ENCODE data around the gene ATP8B1. TPM values are rescaled to one million over a fixed set of nuclear protein-coding genes. Genes with fewer than 3 reads are reported as not detected.

ATP8B1 gene
- total RNA-seq: 10 to 100 TPM in 1 of 2 donors, 1 to 10 TPM in 1; 3.9 to 22.0 TPM
- polyA plus RNA-seq: 1 to 10 TPM; 5.0 to 6.3 TPM

DNA sequence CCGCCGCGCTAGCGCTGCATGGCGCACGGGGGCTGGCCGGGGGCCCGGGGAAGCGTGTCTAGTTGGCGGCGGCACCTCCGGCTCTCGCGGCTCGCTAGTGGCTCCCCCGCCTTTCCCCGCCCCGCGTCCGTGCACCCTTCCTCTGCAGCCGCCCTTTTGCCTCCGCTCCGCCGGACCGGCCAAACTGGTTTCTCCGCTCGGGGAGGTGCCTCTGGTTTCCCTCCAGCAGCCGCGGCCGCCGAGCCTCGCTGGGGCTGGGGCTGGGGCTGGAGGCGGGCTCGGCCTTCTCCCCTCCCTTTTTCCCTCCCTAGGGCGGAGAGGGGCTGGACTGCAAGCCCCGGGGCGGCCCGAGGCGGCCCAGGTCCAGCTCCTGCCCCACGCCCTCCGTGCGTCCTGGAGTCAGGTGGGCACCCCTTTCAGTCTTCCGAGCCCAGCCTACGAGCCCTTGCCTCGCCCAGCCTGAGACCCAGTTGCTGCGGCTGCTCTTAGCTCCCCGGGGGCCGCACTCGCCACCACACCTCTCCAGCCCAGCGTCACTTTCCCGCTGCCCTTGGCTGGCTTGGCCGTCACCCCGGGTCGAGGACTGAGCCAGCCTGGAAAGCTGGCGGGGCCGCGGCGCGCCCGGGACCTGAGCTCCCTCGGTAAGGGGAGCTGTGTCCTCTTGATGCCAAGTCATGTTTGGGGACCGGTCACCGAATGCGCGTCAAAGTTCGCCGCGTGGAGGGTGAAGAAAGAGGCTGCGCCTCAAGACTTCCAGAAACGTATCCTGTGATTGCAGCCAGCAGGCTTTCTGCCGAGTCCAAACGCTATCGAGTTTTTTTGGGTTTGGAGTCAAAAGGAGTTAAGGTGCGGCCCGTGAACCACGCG is at the start of gene ATP8B1:
Gene ATP8B1 (minus strand): TSS at position 213 of the 867 bp plus-strand sequence. CDS start 71,508 bp downstream, outside the sequence.
- H3K27me3 ChIP-seq (ENCODE audit: control insufficient read depth in 4 of 4, insufficient read depth in 4 of 4, low read length in 3 of 4): no peaks in the 10 kb centered on the region
- peak within 1 kb of the TSS; percentile 79 to 89 (median 83) for H3K4me3 ChIP-seq (ENCODE audit: low read depth in 1 of 3, low read length in 3 of 3)
- peak within 1 kb of the TSS; percentile 92 to 98 for H3K27ac ChIP-seq (ENCODE audit: low read depth in 1 of 2, low read length in 2 of 2)
- TF ChIP-seq TAF1 (conservative IDR thresholded peaks at IDR 0.05): peak; percentile 62
- TF ChIP-seq, protein P1, sequence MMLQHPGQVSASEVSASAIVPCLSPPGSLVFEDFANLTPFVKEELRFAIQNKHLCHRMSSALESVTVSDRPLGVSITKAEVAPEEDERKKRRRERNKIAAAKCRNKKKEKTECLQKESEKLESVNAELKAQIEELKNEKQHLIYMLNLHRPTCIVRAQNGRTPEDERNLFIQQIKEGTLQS (IDR thresholded peaks at IDR 0.05): no peak
- TF ChIP-seq JUND (IDR thresholded peaks at IDR 0.05): peak in 1 of 2 donors; percentile 35
- TF ChIP-seq HNF4A (conservative IDR thresholded peaks at IDR 0.05): peak; percentile 53 to 76
- TF ChIP-seq GABPA (IDR thresholded peaks at IDR 0.05 in 1 of 2, conservative IDR thresholded peaks at IDR 0.05 in 1 of 2): peak in 1 of 2 donors; percentile 24
- TF ChIP-seq EGR1 (IDR thresholded peaks at IDR 0.05; ENCODE audit: low read depth in 2 of 2): peak; percentile 12 to 19
- no peak for TF ChIP-seq FOXA1 (IDR thresholded peaks at IDR 0.05)
- TF ChIP-seq SP1 (IDR thresholded peaks at IDR 0.05): peak; percentile 89
- peak; percentile 84 for TF ChIP-seq YY1 (IDR thresholded peaks at IDR 0.05)
- peak in 1 of 2 donors; percentile 64 for TF ChIP-seq RAD21 (IDR thresholded peaks at IDR 0.05)
- peak; percentile 38 to 63 for TF ChIP-seq RXRA (IDR thresholded peaks at IDR 0.05)
- peak; percentile 46 for TF ChIP-seq NR2F2 (IDR thresholded peaks at IDR 0.05)
- no peak for TF ChIP-seq FOXA2 (IDR thresholded peaks at IDR 0.05)
- TF ChIP-seq, protein P2, sequence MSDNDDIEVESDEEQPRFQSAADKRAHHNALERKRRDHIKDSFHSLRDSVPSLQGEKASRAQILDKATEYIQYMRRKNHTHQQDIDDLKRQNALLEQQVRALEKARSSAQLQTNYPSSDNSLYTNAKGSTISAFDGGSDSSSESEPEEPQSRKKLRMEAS (IDR thresholded peaks at IDR 0.05): no peak
- TF ChIP-seq, protein P3, sequence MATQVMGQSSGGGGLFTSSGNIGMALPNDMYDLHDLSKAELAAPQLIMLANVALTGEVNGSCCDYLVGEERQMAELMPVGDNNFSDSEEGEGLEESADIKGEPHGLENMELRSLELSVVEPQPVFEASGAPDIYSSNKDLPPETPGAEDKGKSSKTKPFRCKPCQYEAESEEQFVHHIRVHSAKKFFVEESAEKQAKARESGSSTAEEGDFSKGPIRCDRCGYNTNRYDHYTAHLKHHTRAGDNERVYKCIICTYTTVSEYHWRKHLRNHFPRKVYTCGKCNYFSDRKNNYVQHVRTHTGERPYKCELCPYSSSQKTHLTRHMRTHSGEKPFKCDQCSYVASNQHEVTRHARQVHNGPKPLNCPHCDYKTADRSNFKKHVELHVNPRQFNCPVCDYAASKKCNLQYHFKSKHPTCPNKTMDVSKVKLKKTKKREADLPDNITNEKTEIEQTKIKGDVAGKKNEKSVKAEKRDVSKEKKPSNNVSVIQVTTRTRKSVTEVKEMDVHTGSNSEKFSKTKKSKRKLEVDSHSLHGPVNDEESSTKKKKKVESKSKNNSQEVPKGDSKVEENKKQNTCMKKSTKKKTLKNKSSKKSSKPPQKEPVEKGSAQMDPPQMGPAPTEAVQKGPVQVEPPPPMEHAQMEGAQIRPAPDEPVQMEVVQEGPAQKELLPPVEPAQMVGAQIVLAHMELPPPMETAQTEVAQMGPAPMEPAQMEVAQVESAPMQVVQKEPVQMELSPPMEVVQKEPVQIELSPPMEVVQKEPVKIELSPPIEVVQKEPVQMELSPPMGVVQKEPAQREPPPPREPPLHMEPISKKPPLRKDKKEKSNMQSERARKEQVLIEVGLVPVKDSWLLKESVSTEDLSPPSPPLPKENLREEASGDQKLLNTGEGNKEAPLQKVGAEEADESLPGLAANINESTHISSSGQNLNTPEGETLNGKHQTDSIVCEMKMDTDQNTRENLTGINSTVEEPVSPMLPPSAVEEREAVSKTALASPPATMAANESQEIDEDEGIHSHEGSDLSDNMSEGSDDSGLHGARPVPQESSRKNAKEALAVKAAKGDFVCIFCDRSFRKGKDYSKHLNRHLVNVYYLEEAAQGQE (IDR thresholded peaks at IDR 0.05): peak; percentile 86
- TF ChIP-seq, protein P4, sequence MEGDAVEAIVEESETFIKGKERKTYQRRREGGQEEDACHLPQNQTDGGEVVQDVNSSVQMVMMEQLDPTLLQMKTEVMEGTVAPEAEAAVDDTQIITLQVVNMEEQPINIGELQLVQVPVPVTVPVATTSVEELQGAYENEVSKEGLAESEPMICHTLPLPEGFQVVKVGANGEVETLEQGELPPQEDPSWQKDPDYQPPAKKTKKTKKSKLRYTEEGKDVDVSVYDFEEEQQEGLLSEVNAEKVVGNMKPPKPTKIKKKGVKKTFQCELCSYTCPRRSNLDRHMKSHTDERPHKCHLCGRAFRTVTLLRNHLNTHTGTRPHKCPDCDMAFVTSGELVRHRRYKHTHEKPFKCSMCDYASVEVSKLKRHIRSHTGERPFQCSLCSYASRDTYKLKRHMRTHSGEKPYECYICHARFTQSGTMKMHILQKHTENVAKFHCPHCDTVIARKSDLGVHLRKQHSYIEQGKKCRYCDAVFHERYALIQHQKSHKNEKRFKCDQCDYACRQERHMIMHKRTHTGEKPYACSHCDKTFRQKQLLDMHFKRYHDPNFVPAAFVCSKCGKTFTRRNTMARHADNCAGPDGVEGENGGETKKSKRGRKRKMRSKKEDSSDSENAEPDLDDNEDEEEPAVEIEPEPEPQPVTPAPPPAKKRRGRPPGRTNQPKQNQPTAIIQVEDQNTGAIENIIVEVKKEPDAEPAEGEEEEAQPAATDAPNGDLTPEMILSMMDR (IDR thresholded peaks at IDR 0.05; ENCODE audit: low read depth, low read length, missing input control): no peak
- 1% methylated on average over 77 of the region's 77 CpGs for WGBS
- H3K4me1 ChIP-seq (ENCODE audit: control insufficient read depth in 4 of 4, insufficient read depth in 4 of 4, low read length in 3 of 4): peaks cover 4 to 29% (median 14%) of the 10 kb centered on the region in 4 donors
- no peaks in the 10 kb centered on the region for H3K9me3 ChIP-seq (ENCODE audit: control insufficient read depth in 4 of 4, low read length in 3 of 4)
- H3K9ac ChIP-seq (ENCODE audit: low read depth in 1 of 2, low read length in 2 of 2): peak within 1 kb of the TSS; percentile 78 to 79
- peak; percentile 67 for DNase-seq (ENCODE audit: low spot score)
- H3K36me3 ChIP-seq (ENCODE audit: control insufficient read depth in 4 of 4, insufficient read depth in 3 of 4, low read depth in 1 of 4, low read length in 3 of 4): no peaks in the 10 kb centered on the region

GRCh38 chr18:57850063-57850462 is 46.9 kb upstream of the ATP8B1 start:
- no peak overlapping the region for H3K9ac ChIP-seq (ENCODE audit: low read depth in 1 of 2, low read length in 2 of 2)
- no peak overlapping the region for H3K27ac ChIP-seq (ENCODE audit: low read depth in 1 of 2, low read length in 2 of 2)
- DNase-seq (ENCODE audit: low spot score): no peak
- no peak overlapping the region for H3K4me3 ChIP-seq (ENCODE audit: low read depth in 1 of 3, low read length in 3 of 3)
- WGBS: 72% methylated on average over 3 of the region's 3 CpGs
- no peaks in the 10 kb centered on the region for H3K36me3 ChIP-seq (ENCODE audit: control insufficient read depth in 4 of 4, insufficient read depth in 3 of 4, low read depth in 1 of 4, low read length in 3 of 4)
- H3K27me3 ChIP-seq (ENCODE audit: control insufficient read depth in 4 of 4, insufficient read depth in 4 of 4, low read length in 3 of 4): no peaks in the 10 kb centered on the region
- H3K4me1 ChIP-seq (ENCODE audit: control insufficient read depth in 4 of 4, insufficient read depth in 4 of 4, low read length in 3 of 4): no peaks in the 10 kb centered on the region
- no peaks in the 10 kb centered on the region for H3K9me3 ChIP-seq (ENCODE audit: control insufficient read depth in 4 of 4, low read length in 3 of 4)
- no peak for TF ChIP-seq SP1 (IDR thresholded peaks at IDR 0.05)
- TF ChIP-seq ZBTB33 (IDR thresholded peaks at IDR 0.05): no peak
- no peak for TF ChIP-seq RXRA (IDR thresholded peaks at IDR 0.05)
- TF ChIP-seq, protein P3 (IDR thresholded peaks at IDR 0.05): no peak
- TF ChIP-seq FOXA2 (IDR thresholded peaks at IDR 0.05): no peak
- no peak for TF ChIP-seq NR2F2 (IDR thresholded peaks at IDR 0.05)
- no peak for TF ChIP-seq FOXA1 (IDR thresholded peaks at IDR 0.05)
- TF ChIP-seq GABPA (IDR thresholded peaks at IDR 0.05 in 1 of 2, conservative IDR thresholded peaks at IDR 0.05 in 1 of 2): no peak
- no peak for TF ChIP-seq HNF4A (conservative IDR thresholded peaks at IDR 0.05)

Measured in liver (tissue), 9 donors.